ENCODE measurements around the gene GNAQ. TPM values are rescaled to one million over a fixed set of nuclear protein-coding genes. Genes with fewer than 3 reads are reported as not detected.

Gene GNAQ
- total RNA-seq, 1 experiment from 2014 or later = 0.51 TPM

DNA sequence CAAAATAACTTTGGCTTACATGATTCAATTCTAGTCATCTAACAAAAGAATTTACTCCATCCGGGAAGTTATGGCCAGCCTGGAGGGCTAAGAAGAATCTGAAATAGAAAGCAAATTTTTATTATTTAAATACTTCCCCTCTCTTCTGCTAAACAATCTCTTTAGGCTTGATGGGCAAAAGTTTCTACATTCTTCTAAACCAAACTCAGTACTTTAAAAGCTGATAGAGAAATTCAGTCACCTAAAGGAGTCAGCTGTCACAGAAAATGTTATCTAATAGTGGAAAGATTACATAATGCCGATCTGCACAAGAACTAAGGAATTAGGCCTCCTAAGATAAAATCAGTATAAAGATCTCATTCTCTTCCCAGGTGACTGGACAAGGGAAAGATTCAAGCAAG lies 32.4 kb downstream of the GNAQ start:
- BruUV-seq (replicated peaks) = no TSS peak
- Histone ChIP-seq H3K79me2 (ENCODE audit: low read length) (no peaks in the 10 kb centered on the region), H3K9me3 (ENCODE audit: low read length) (no peaks in the 10 kb centered on the region), H3K4me2 (ENCODE audit: low read length) (no peak overlapping the region), H3K9ac (ENCODE audit: low read length) (no peak overlapping the region), H3K9me2 (replicated peaks; ENCODE audit: low read length) (no peaks in the 10 kb centered on the region), H3K27ac (ENCODE audit: low read length) (no peak overlapping the region), H3K36me3 (ENCODE audit: low read depth, low read length) (no peaks in the 10 kb centered on the region), H2AFZ (ENCODE audit: low read length) (no peak overlapping the region), H3F3A (ENCODE audit: low read length, unreplicated experiment) (no peaks in the 10 kb centered on the region), H3K4me1 (ENCODE audit: insufficient read depth, low read length) (no peaks in the 10 kb centered on the region), H3K4me3 (ENCODE audit: low read length) (no peak overlapping the region), H4K20me1 (ENCODE audit: low read length) (no peaks in the 10 kb centered on the region), H3K27me3 (ENCODE audit: low read length) (no peaks in the 10 kb centered on the region)
- ATAC-seq (no peak), DNase-seq (no peak)
- POLR2A ChIA-PET (ENCODE audit: unreplicated experiment) = no interaction called here
- intact Hi-C loops (cut with micrococcal nuclease) = no loop called here
- no peak for TF ChIP-seq EZH2 (IDR thresholded peaks at IDR 0.05; ENCODE audit: low read length, unreplicated experiment)
- no peak for TF ChIP-seq CTCF (conservative IDR thresholded peaks at IDR 0.05; ENCODE audit: low read depth, low read length)
- TF ChIP-seq EZH2phosphoT487 (IDR thresholded peaks at IDR 0.05; ENCODE audit: borderline replicate concordance, low read length) = no peak
- CTCF ChIA-PET = no interaction called here

GRCh38 chr9:77997611-77998284 lies 33.9 kb downstream of the GNAQ start:
- Histone ChIP-seq H3K79me2 (ENCODE audit: low read length) (no peaks in the 10 kb centered on the region), H3F3A (ENCODE audit: low read length, unreplicated experiment) (no peaks in the 10 kb centered on the region), H3K9me2 (replicated peaks; ENCODE audit: low read length) (no peaks in the 10 kb centered on the region), H3K36me3 (ENCODE audit: low read depth, low read length) (no peaks in the 10 kb centered on the region), H3K9ac (ENCODE audit: low read length) (no peak overlapping the region), H3K27me3 (ENCODE audit: low read length) (no peaks in the 10 kb centered on the region), H3K4me3 (ENCODE audit: low read length) (no peak overlapping the region), H3K27ac (ENCODE audit: low read length) (no peak overlapping the region), H3K4me1 (ENCODE audit: insufficient read depth, low read length) (no peaks in the 10 kb centered on the region), H3K9me3 (ENCODE audit: low read length) (no peaks in the 10 kb centered on the region), H3K4me2 (ENCODE audit: low read length) (no peak overlapping the region), H4K20me1 (ENCODE audit: low read length) (no peaks in the 10 kb centered on the region), H2AFZ (ENCODE audit: low read length) (no peak overlapping the region)
- ATAC-seq (no peak), DNase-seq (no peak)
- ChIA-PET CTCF (no interaction called here), POLR2A (ENCODE audit: unreplicated experiment) (no interaction called here)
- no TSS peak for BruUV-seq (replicated peaks)
- intact Hi-C loops (cut with micrococcal nuclease) = no loop called here
- TF ChIP-seq EZH2 (IDR thresholded peaks at IDR 0.05; ENCODE audit: low read length, unreplicated experiment) = no peak

- ChIA-PET POLR2A (ENCODE audit: unreplicated experiment) (no interaction called here), CTCF (no interaction called here)
- H2AFZ ChIP-seq (ENCODE audit: low read length) = no peak overlapping the region
- no peak for TF ChIP-seq EZH2 (IDR thresholded peaks at IDR 0.05; ENCODE audit: low read length, unreplicated experiment)
- no peak for TF ChIP-seq EZH2phosphoT487 (IDR thresholded peaks at IDR 0.05; ENCODE audit: borderline replicate concordance, low read length)
- TF ChIP-seq CTCF (conservative IDR thresholded peaks at IDR 0.05; ENCODE audit: low read depth, low read length) = no peak
- H3K4me1 ChIP-seq (ENCODE audit: insufficient read depth, low read length) = no peaks in the 10 kb centered on the region
- no peak for ATAC-seq
- no peaks in the 10 kb centered on the region for H3K27me3 ChIP-seq (ENCODE audit: low read length)
- no peaks in the 10 kb centered on the region for H3K9me3 ChIP-seq (ENCODE audit: low read length)
- no peak for DNase-seq
- H3K9ac ChIP-seq (ENCODE audit: low read length) = no peak overlapping the region
- no peaks in the 10 kb centered on the region for H3F3A ChIP-seq (ENCODE audit: low read length, unreplicated experiment)
- BruUV-seq (replicated peaks) = no TSS peak
- H3K36me3 ChIP-seq (ENCODE audit: low read depth, low read length) = no peaks in the 10 kb centered on the region
- no peak overlapping the region for H3K4me2 ChIP-seq (ENCODE audit: low read length)
- H3K79me2 ChIP-seq (ENCODE audit: low read length) = no peaks in the 10 kb centered on the region
- H3K9me2 ChIP-seq (replicated peaks; ENCODE audit: low read length) = no peaks in the 10 kb centered on the region
- intact Hi-C loops (cut with micrococcal nuclease) = no loop called here
- H4K20me1 ChIP-seq (ENCODE audit: low read length) = no peaks in the 10 kb centered on the region
- H3K4me3 ChIP-seq (ENCODE audit: low read length) = no peak overlapping the region
- H3K27ac ChIP-seq (ENCODE audit: low read length) = no peak overlapping the region
Measured at GRCh38 chr9:77996696-77997095, 34.9 kb downstream of the GNAQ start.
